HepG2 (cell line): Measurements from ENCODE around the gene SLTM. TPM values are rescaled to one million over a fixed set of nuclear protein-coding genes. Genes with fewer than 3 reads are reported as not detected.

Source experiments
- ATAC-seq: fragments of 200-7000 bp; cut with Tn5 transposase; 3 replicates; pipeline ENCODE4 v1.9.1; 2020; ENCODE audit warnings: mild to moderate bottlenecking, moderate library complexity
- BruUV-seq: library from RNA; stranded (reverse); fragments of 400-500 nt; replicated peaks from 2 replicates; lab custom pipeline; 2021; lab: Mats Ljungman, UMichigan
- CTCF ChIA-PET: fragments of 300-600 bp; formaldehyde crosslinking; extraction: SDS; loops from one replicate; lab custom pipeline; 2021; ENCODE audit warnings: low total read pairs, inconsistent platforms, low intra/inter-chr PET ratio; lab: Yijun Ruan, JAX
- POLR2A ChIA-PET: fragments of 350-600 bp; sonication (Branson Sonifier 250); formaldehyde crosslinking; loops from one replicate; lab custom pipeline; 2020; ENCODE audit warnings: antibody characterized with exemption, inconsistent platforms; lab: Yijun Ruan, JAX
- DNase-seq: peaks from one replicate; pipeline ENCODE4 v3.0.0-alpha.2; 2015; ENCODE audit warnings: low spot score
- FAIRE-seq: peaks from 3 replicates; lab custom pipeline; 2011; peaks lifted over from hg19 to GRCh38; lab: Jason Lieb, UNC
- H2AFZ ChIP-seq: one replicate; pipeline ENCODE4 v1.6.1; 2011; ENCODE audit warnings: low read length, inconsistent platforms
- H3K27ac ChIP-seq: fragments of 300-600 bp; 3 replicates; pipeline ENCODE4 v1.8.0; 2011; ENCODE audit warnings: mixed run types, mild to moderate bottlenecking, mixed read lengths, low read length, inconsistent platforms; ENCODE audit not compliant: insufficient read depth; ENCODE audit errors: extremely low read length
- H3K27me3 ChIP-seq, 2 experiments: fragments of 200-600 bp in 1 of 2; 2 replicates in 1 of 2; 3 replicates in 1 of 2; pipeline versions ENCODE4 v1.6.0 to v1.8.0; 2011; ENCODE audit warnings: low read length in 2 of 2, mild to moderate bottlenecking in 2 of 2, moderate library complexity in 2 of 2, inconsistent platforms in 1 of 2; ENCODE audit not compliant: insufficient read depth in 2 of 2, control insufficient read depth in 1 of 2
- H3K36me3 ChIP-seq, 2 experiments: fragments of 200-600 bp in 1 of 2; replicated peaks in 1 of 2; 2 replicates in 1 of 2; 3 replicates in 1 of 2; pipeline versions ENCODE4 v1.5.1 to v1.8.0; 2011; ENCODE audit warnings: low read length in 2 of 2, inconsistent platforms in 1 of 2; ENCODE audit not compliant: insufficient read depth in 2 of 2, control insufficient read depth in 1 of 2
- H3K4me1 ChIP-seq: 2 replicates; pipeline ENCODE4 v1.5.1; 2012; ENCODE audit warnings: low read length, inconsistent platforms; ENCODE audit not compliant: insufficient read depth
- H3K4me2 ChIP-seq: 2 replicates; pipeline ENCODE4 v1.6.0; 2011; ENCODE audit warnings: low read depth, low read length, inconsistent platforms
- H3K4me3 ChIP-seq, 3 experiments: fragments of 200-600 bp in 1 of 3; sonication (generic), shearing (Covaris generic) in 1 of 3; replicated peaks in 1 of 3; 2 replicates each; pipeline ENCODE4 v1.5.1; 2011 to 2016; ENCODE audit warnings: low read length in 3 of 3, inconsistent platforms in 2 of 3, low read depth in 2 of 3, mild to moderate bottlenecking in 2 of 3, control low read depth in 1 of 3, mixed read lengths in 1 of 3; ENCODE audit not compliant: insufficient read depth in 1 of 3
- H3K79me2 ChIP-seq: one replicate; pipeline ENCODE4 v1.6.1; 2011; ENCODE audit warnings: low read length, inconsistent platforms; ENCODE audit not compliant: insufficient read depth
- H3K9ac ChIP-seq: 2 replicates; pipeline ENCODE4 v1.6.0; 2011; ENCODE audit warnings: mild to moderate bottlenecking, low read depth, low read length, inconsistent platforms; ENCODE audit not compliant: insufficient read depth
- H3K9me3 ChIP-seq: 2 replicates; pipeline ENCODE4 v1.5.1; 2012; ENCODE audit warnings: mild to moderate bottlenecking, low read length
- H4K20me1 ChIP-seq: 2 replicates; pipeline ENCODE4 v1.6.0; 2011; ENCODE audit warnings: inconsistent platforms, mild to moderate bottlenecking, low read length, moderate library complexity; ENCODE audit not compliant: insufficient read depth
- CHD4 ChIP-seq: fragments of 200-600 bp; sonication (generic); IDR thresholded peaks from 2 replicates; pipeline ENCODE4 v1.7.0; 2017; ENCODE audit warnings: mild to moderate bottlenecking, low read length, borderline replicate concordance
- CSRNP2 ChIP-seq: sonication (generic); formaldehyde crosslinking; conservative IDR thresholded peaks from 2 replicates; pipeline ENCODE4 v1.8.0; 2022; ENCODE audit warnings: low read depth, missing genetic modification reagents
- DMAP1 ChIP-seq: IDR thresholded peaks from 2 replicates; pipeline ENCODE4 v1.6.1; 2016
- HIC2 ChIP-seq: sonication (generic); formaldehyde crosslinking; IDR thresholded peaks from 2 replicates; pipeline ENCODE4 v1.9.0; 2022; ENCODE audit warnings: low read depth, missing genetic modification reagents
- HNRNPUL1 ChIP-seq: fragments of 200-400 bp; formaldehyde crosslinking; IDR thresholded peaks from 2 replicates; pipeline ENCODE4 v1.6.1; 2017; ENCODE audit warnings: low read depth, mild to moderate bottlenecking, low read length, moderate library complexity
- MAX ChIP-seq: IDR thresholded peaks from 2 replicates; pipeline ENCODE4 v1.6.1; 2012; ENCODE audit warnings: inconsistent platforms
- NFE2L2 ChIP-seq: fragments of 150-350 bp; IDR thresholded peaks from 2 replicates; pipeline ENCODE4 v1.6.1; 2014; ENCODE audit warnings: low read length
- PAX8 ChIP-seq: sonication (generic); formaldehyde crosslinking; IDR thresholded peaks from 2 replicates; pipeline ENCODE4 v1.8.0; 2022; ENCODE audit warnings: mild to moderate bottlenecking, missing genetic modification reagents, borderline replicate concordance
- PRDM4 ChIP-seq: sonication (generic); formaldehyde crosslinking; IDR thresholded peaks from 2 replicates; pipeline ENCODE4 v1.9.0; 2021; ENCODE audit warnings: missing genetic modification reagents, borderline replicate concordance
- RAD21 ChIP-seq: fragments of 450-650 bp; formaldehyde crosslinking; IDR thresholded peaks from 2 replicates; pipeline ENCODE4 v1.5.0; 2020; ENCODE audit warnings: mild to moderate bottlenecking
- STAT6 ChIP-seq: sonication (generic); formaldehyde crosslinking; IDR thresholded peaks from 2 replicates; pipeline ENCODE4 v1.4.0; 2020; ENCODE audit warnings: missing genetic modification reagents, mild to moderate bottlenecking, borderline replicate concordance
- ZBTB43 ChIP-seq: sonication (generic); formaldehyde crosslinking; conservative IDR thresholded peaks from 2 replicates; pipeline ENCODE4 v1.4.0; 2020; ENCODE audit warnings: missing genetic modification reagents
- ZFX ChIP-seq: sonication (generic); formaldehyde crosslinking; IDR thresholded peaks from 2 replicates; pipeline ENCODE4 v1.4.0; 2020; ENCODE audit warnings: mild to moderate bottlenecking, low read depth, missing genetic modification reagents, moderate library complexity
- ZKSCAN1 ChIP-seq: fragments of 150-350 bp; IDR thresholded peaks from 2 replicates; pipeline ENCODE4 v1.6.1; 2014; ENCODE audit warnings: low read length
- ZNF572 ChIP-seq: sonication (generic); formaldehyde crosslinking; IDR thresholded peaks from 2 replicates; pipeline ENCODE4 v1.5.1; 2020; ENCODE audit warnings: mild to moderate bottlenecking, missing genetic modification reagents
- WGBS: methylation state at CpG from one replicate; pipeline ENCODE4 v1.1.6; 2017; ENCODE audit warnings: low lambda C conversion rate; 5-methylcytosine and 5-hydroxymethylcytosine counted together
- in situ Hi-C: cut with HindIII; loops from 2 replicates; pipeline ENCODE4 v1.10.0; 2017; ENCODE audit warnings: low pct_unique_long_range_greater_than_20kb; ENCODE audit not compliant: extremely low pct_ligation_motif_present
- intact Hi-C: fragments of 100-400 bp; cut with micrococcal nuclease; formaldehyde crosslinking; loops from one replicate; pipeline ENCODE4 v1.10.0; 2022; ENCODE audit not compliant: unreplicated experiment
- polyA plus RNA-seq, 8 experiments: library from polyadenylated mRNA; depleted of rRNA in 3 of 8; stranded (reverse) in 7 of 8; unstranded in 1 of 8; fragments of >200 nt; fragmentation: Illumina TruSeq in 4 of 8; extraction: Trizol in 4 of 8; gene quantifications; 2 replicates each; pipeline versions ENCODE4 v1.2.1 to v1.2.3, GENCODE V29; 2011 to 2016; ENCODE audit warnings: low read depth in 4 of 8, missing spikeins in 1 of 8, mixed read lengths in 1 of 8; ENCODE audit not compliant: insufficient read depth in 1 of 8
- total RNA-seq, 5 experiments: library from RNA; depleted of rRNA; stranded (reverse); fragments of >200 nt; fragmentation: Illumina TruSeq; extraction: Trizol; gene quantifications; 2 replicates each; pipeline ENCODE4 v1.2.3, GENCODE V29; 2016; ENCODE audit warnings: low read depth in 1 of 5

The SLTM gene
- total and polyA plus RNA-seq, 2 of the 13 experiments (the other 11 are each of a cell fraction or from before 2014, with no cell fraction given): 22.0 to 64.2 TPM

GRCh38 chr15:58862326-58862725 lies 71.2 kb downstream of the SLTM start:
- no peak for TF ChIP-seq HNRNPUL1
- TF ChIP-seq MAX: no peak
- TF ChIP-seq STAT6 (CRISPR knock-in tag): no peak
- TF ChIP-seq CSRNP2 (CRISPR knock-in tag): no peak
- no peak for TF ChIP-seq ZNF572 (CRISPR knock-in tag)
- no peak for TF ChIP-seq RAD21
- TF ChIP-seq ZBTB43: no peak
- no peak for TF ChIP-seq PAX8 (CRISPR knock-in tag)
- TF ChIP-seq ZFX (CRISPR knock-in tag): no peak
- TF ChIP-seq HIC2 (CRISPR knock-in tag): no peak
- no peak for TF ChIP-seq ZKSCAN1
- TF ChIP-seq NFE2L2: no peak
- no peak for TF ChIP-seq DMAP1 (CRISPR knock-in tag)
- TF ChIP-seq CHD4: no peak
- no peak for TF ChIP-seq PRDM4 (CRISPR knock-in tag)
- intact Hi-C loops (no loop called here), in situ Hi-C loops (no loop called here)
- BruUV-seq: no TSS peak
- peaks cover 19% of the 10 kb centered on the region for H3K4me1 ChIP-seq
- H3K79me2 ChIP-seq: peaks cover 24% of the 10 kb centered on the region
- no peaks in the 10 kb centered on the region for H3K9me3 ChIP-seq
- no peak overlapping the region for H3K4me2 ChIP-seq
- peaks cover 6% of the 10 kb centered on the region; the same call in 1 of the 2 replicates for H4K20me1 ChIP-seq
- peaks cover 1 to 5% of the 10 kb centered on the region in 2 experiments; a peak in 2 of 5 replicates for H3K36me3 ChIP-seq
- WGBS: 97% methylated on average over 2 of the region's 2 CpGs
- H3K4me3 ChIP-seq: no peak overlapping the region
- POLR2A ChIA-PET: no interaction called here
- ATAC-seq (no peak), DNase-seq (no peak), FAIRE-seq (no peak)
- CTCF ChIA-PET: no interaction called here
- no peaks in the 10 kb centered on the region; a peak in 1 of 5 replicates for H3K27me3 ChIP-seq
- H2AFZ ChIP-seq: no peak overlapping the region
- no peak overlapping the region for H3K9ac ChIP-seq
- no peak overlapping the region for H3K27ac ChIP-seq
